ENCODE results near the gene EDRF1.

- no peak for TF ChIP-seq CTCF (IDR thresholded peaks at IDR 0.05 in 4 of 5, conservative IDR thresholded peaks at IDR 0.05 in 1 of 5)
- no peak for TF ChIP-seq POLR2A (IDR thresholded peaks at IDR 0.05)
Measured at GRCh38 chr10:125734823-125735222, 15.3 kb downstream of the EDRF1 start.
